ENCODE data around the gene CAMSAP2. TPM values are rescaled to one million over a fixed set of nuclear protein-coding genes. Genes with fewer than 3 reads are reported as not detected.

The CAMSAP2 gene
- total RNA-seq, 1 experiment from 2014 or later, result 25.0 TPM

GRCh38 chr1:200838676-200839445 is 100.2 kb downstream of the CAMSAP2 start:
- DNase-seq (ENCODE audit: low read depth, low spot score) (no peak), ATAC-seq (no peak)
- H3K9ac ChIP-seq (ENCODE audit: low read length), result no peak overlapping the region
- ChIA-PET CTCF (interaction anchor here (1.0 kb wide), 1 partner anchor 217 kb away, joined by 3 read pairs; no protein-coding TSS in a partner anchor), POLR2A (no interaction called here), RAD21 (ENCODE audit: low non-redundant PET in 1 of 2, low total read pairs in 2 of 2, uncharacterized antibody in 2 of 2, unreplicated experiment in 2 of 2) (no interaction called here)
- H2AFZ ChIP-seq (ENCODE audit: low read depth, low read length, poor library complexity, severe bottlenecking), result no peak overlapping the region
- H3K27me3 ChIP-seq (ENCODE audit: insufficient read depth, low read length), result no peaks in the 10 kb centered on the region
- peaks cover 0 to 7% of the 10 kb centered on the region in 2 experiments; a peak in 1 of 4 replicates for H3K36me3 ChIP-seq (ENCODE audit: control insufficient read depth in 1 of 2, insufficient read depth in 2 of 2, low read length in 2 of 2)
- no TSS peak for BruUV-seq (replicated peaks)
- H3K4me2 ChIP-seq (ENCODE audit: low read length), result no peak overlapping the region
- no peaks in the 10 kb centered on the region for H3K4me1 ChIP-seq (ENCODE audit: control insufficient read depth in 1 of 2, insufficient read depth in 2 of 2, low read length in 2 of 2)
- H4K20me1 ChIP-seq (ENCODE audit: insufficient read depth), result no peaks in the 10 kb centered on the region; the same call in 1 of the 2 replicates
- no peak overlapping the region for H3K4me3 ChIP-seq (replicated peaks in 1 of 2; ENCODE audit: low read depth in 1 of 2, low read length in 2 of 2)
- intact Hi-C loops (cut with micrococcal nuclease), result loop anchor here (2.0 kb wide), 1 partner anchor 280 kb away; no protein-coding TSS in a partner anchor
- 0 out of 2 replicates have a peak, but pooled peaks cover 3% of the 10 kb centered on the region for H3K79me2 ChIP-seq (ENCODE audit: insufficient read depth, low read length)
- TF ChIP-seq MAX (IDR thresholded peaks at IDR 0.05), result no peak
- no peak for TF ChIP-seq JUND (IDR thresholded peaks at IDR 0.05)
- TF ChIP-seq POLR2A (IDR thresholded peaks at IDR 0.05; ENCODE audit: borderline replicate concordance, extremely low read depth, insufficient read depth, insufficient read length), result no peak
- TF ChIP-seq CBX3 (IDR thresholded peaks at IDR 0.05; ENCODE audit: low read depth), result no peak
- no peak for TF ChIP-seq TCF7L2 (IDR thresholded peaks at IDR 0.05; ENCODE audit: borderline replicate concordance, extremely low read depth, insufficient read depth, insufficient read length)
- no peak for TF ChIP-seq ELF1 (IDR thresholded peaks at IDR 0.05; ENCODE audit: borderline replicate concordance, low read depth)
- no peak for TF ChIP-seq SIN3A (IDR thresholded peaks at IDR 0.05; ENCODE audit: low read depth)
- TF ChIP-seq ATF3 (IDR thresholded peaks at IDR 0.05), result no peak
- no peak for TF ChIP-seq EZH2phosphoT487 (IDR thresholded peaks at IDR 0.05; ENCODE audit: borderline replicate concordance)
- TF ChIP-seq FOSL1 (IDR thresholded peaks at IDR 0.05; ENCODE audit: low read depth), result no peak
- TF ChIP-seq SP1 (IDR thresholded peaks at IDR 0.05; ENCODE audit: low read depth), result no peak
- no peak for TF ChIP-seq RAD21 (IDR thresholded peaks at IDR 0.05; ENCODE audit: low read depth)
- TF ChIP-seq EGR1 (IDR thresholded peaks at IDR 0.05; ENCODE audit: low read depth), result no peak
- TF ChIP-seq POLR2AphosphoS5 (IDR thresholded peaks at IDR 0.05; ENCODE audit: low read depth, low read length), result no peak
- no peak for TF ChIP-seq SRF (IDR thresholded peaks at IDR 0.05; ENCODE audit: low read depth)
- no peak for TF ChIP-seq CEBPB (IDR thresholded peaks at IDR 0.05; ENCODE audit: low read depth)
- no peak for TF ChIP-seq EZH2 (IDR thresholded peaks at IDR 0.05)
- H3K9me2 ChIP-seq (ENCODE audit: insufficient read depth), result no peaks in the 10 kb centered on the region
- H3K9me3 ChIP-seq (ENCODE audit: control insufficient read depth in 1 of 2, insufficient read depth in 1 of 2, low read depth in 1 of 2, low read length in 2 of 2), result no peaks in the 10 kb centered on the region; a peak in 1 of 4 replicates
- no peak overlapping the region for H3K27ac ChIP-seq (ENCODE audit: low read depth, low read length)
